ENCODE data around the gene PCOLCE2.

GRCh38 chr3:142912402-142913172 is 23.7 kb upstream of the PCOLCE2 start:
- TF ChIP-seq CTCF (IDR thresholded peaks at IDR 0.05; ENCODE audit: low read depth, low read length, missing input control) (no peak), FOXA1 (IDR thresholded peaks at IDR 0.05) (no peak), TAF1 (conservative IDR thresholded peaks at IDR 0.05) (no peak), EGR1 (IDR thresholded peaks at IDR 0.05; ENCODE audit: low read depth in 2 of 2) (no peak), SP1 (IDR thresholded peaks at IDR 0.05) (no peak), YY1 (IDR thresholded peaks at IDR 0.05) (no peak), ZBTB33 (IDR thresholded peaks at IDR 0.05) (no peak), NR2F2 (IDR thresholded peaks at IDR 0.05) (no peak), REST (IDR thresholded peaks at IDR 0.05) (no peak), RAD21 (IDR thresholded peaks at IDR 0.05) (no peak), MAX (IDR thresholded peaks at IDR 0.05) (no peak), FOXA2 (IDR thresholded peaks at IDR 0.05) (no peak)
